A673 (cell line): ENCODE measurements around the gene FBXL7. TPM values are rescaled to one million over a fixed set of nuclear protein-coding genes. Genes with fewer than 3 reads are reported as not detected.

Experiments used
- BruUV-seq: library from RNA; stranded (reverse); fragments of 400-500 nt; replicated peaks from 2 replicates; lab custom pipeline; 2021; lab: Mats Ljungman, UMichigan
- CTCF ChIA-PET: fragments of 300-600 bp; sonication (Branson Sonifier 250); formaldehyde crosslinking; loops from one replicate; lab custom pipeline; 2022; ENCODE audit warnings: antibody characterized with exemption; lab: Charles Lee
- POLR2A ChIA-PET: fragments of 300-600 bp; sonication (Branson Sonifier 250); formaldehyde crosslinking; loops from one replicate; lab custom pipeline; 2022; ENCODE audit warnings: antibody characterized with exemption; ENCODE audit not compliant: low non-redundant PET; lab: Charles Lee
- DNase-seq: peaks from one replicate; pipeline ENCODE4 v3.0.0-alpha.2; 2015; ENCODE audit warnings: low spot score
- H3K27ac ChIP-seq: fragments of 200-600 bp; sonication (generic); 2 replicates; pipeline ENCODE4 v1.5.1; 2016; ENCODE audit warnings: mixed run types, low read depth, mild to moderate bottlenecking, mixed read lengths, antibody characterized with exemption, low read length; ENCODE audit not compliant: poor library complexity, severe bottlenecking
- H3K27me3 ChIP-seq: fragments of 200-600 bp; sonication (generic); replicated peaks from 2 replicates; pipeline ENCODE4 v1.6.1; 2017; ENCODE audit warnings: mixed run types, low read depth, mild to moderate bottlenecking, mixed read lengths, antibody characterized with exemption, low read length; ENCODE audit not compliant: insufficient read depth, poor library complexity
- H3K36me3 ChIP-seq: fragments of 200-600 bp; sonication (generic); 2 replicates; pipeline ENCODE4 v1.6.1; 2016; ENCODE audit warnings: mixed run types, mild to moderate bottlenecking, mixed read lengths, antibody characterized with exemption, low read length; ENCODE audit not compliant: insufficient read depth, poor library complexity, severe bottlenecking
- H3K4me1 ChIP-seq: fragments of 200-600 bp; sonication (generic); 2 replicates; pipeline ENCODE4 v1.6.1; 2017; ENCODE audit warnings: mixed run types, mild to moderate bottlenecking, mixed read lengths, antibody characterized with exemption, low read length; ENCODE audit not compliant: insufficient read depth, poor library complexity, severe bottlenecking
- H3K4me3 ChIP-seq: fragments of 200-600 bp; sonication (generic); 2 replicates; pipeline ENCODE4 v1.5.1; 2016; ENCODE audit warnings: low read depth, mixed run types, mild to moderate bottlenecking, mixed read lengths, low read length; ENCODE audit not compliant: poor library complexity, severe bottlenecking
- H3K9me3 ChIP-seq: fragments of 200-600 bp; sonication (generic); 2 replicates; pipeline ENCODE4 v1.6.1; 2016; ENCODE audit warnings: mixed run types, low read depth, mild to moderate bottlenecking, mixed read lengths, antibody characterized with exemption, low read length; ENCODE audit not compliant: poor library complexity, severe bottlenecking
- CTCF ChIP-seq: fragments of 300-800, 200-600 bp; sonication (generic); conservative IDR thresholded peaks from 2 replicates; pipeline ENCODE4 v1.5.1; 2017; ENCODE audit warnings: low read depth, mild to moderate bottlenecking, antibody characterized with exemption, low read length, moderate library complexity, mixed read lengths
- EZH2 ChIP-seq: fragments of 200-600 bp; sonication (generic); IDR thresholded peaks from 2 replicates; pipeline ENCODE4 v1.6.1; 2017; ENCODE audit warnings: borderline replicate concordance, low read depth, mild to moderate bottlenecking, mixed read lengths, antibody characterized with exemption, low read length; ENCODE audit not compliant: poor library complexity, severe bottlenecking
- intact Hi-C: fragments of 100-400 bp; cut with micrococcal nuclease; formaldehyde crosslinking; loops from one replicate; pipeline ENCODE4 v1.10.0; 2022; ENCODE audit not compliant: unreplicated experiment
- total RNA-seq: library from RNA; stranded (reverse); gene quantifications from 2 replicates; pipeline ENCODE4 v1.2.3, GENCODE V29; 2021

The FBXL7 gene
- total RNA-seq, 1 experiment from 2014 or later, result 5.9 TPM

GRCh38 chr5:15757103-15757502 lies 257.1 kb downstream of the FBXL7 start:
- DNase-seq, result no peak
- intact Hi-C loops, result no loop called here
- Histone ChIP-seq H3K4me3 (no peak overlapping the region), H3K4me1 (no peaks in the 10 kb centered on the region), H3K27me3 (no peaks in the 10 kb centered on the region), H3K36me3 (no peaks in the 10 kb centered on the region), H3K27ac (no peak overlapping the region), H3K9me3 (peaks cover 7% of the 10 kb centered on the region)
- POLR2A ChIA-PET, result no interaction called here
- TF ChIP-seq EZH2 (no peak), CTCF (no peak)
- CTCF ChIA-PET, result no interaction called here
- BruUV-seq, result no TSS peak

- ChIA-PET POLR2A (no interaction called here), CTCF (no interaction called here)
- no peak for DNase-seq
- intact Hi-C loops, result no loop called here
- TF ChIP-seq EZH2 (no peak), CTCF (no peak)
- Histone ChIP-seq H3K9me3 (peaks cover 7% of the 10 kb centered on the region), H3K36me3 (no peaks in the 10 kb centered on the region), H3K4me3 (no peak overlapping the region), H3K4me1 (no peaks in the 10 kb centered on the region), H3K27ac (no peak overlapping the region), H3K27me3 (no peaks in the 10 kb centered on the region)
- no TSS peak for BruUV-seq
Measured at GRCh38 chr5:15757619-15758018, 257.6 kb downstream of the FBXL7 start.

- BruUV-seq, result no TSS peak
- Histone ChIP-seq H3K27me3 (no peaks in the 10 kb centered on the region), H3K36me3 (no peaks in the 10 kb centered on the region), H3K9me3 (no peaks in the 10 kb centered on the region), H3K4me1 (no peaks in the 10 kb centered on the region), H3K27ac (no peak overlapping the region), H3K4me3 (no peak overlapping the region)
- no peak for TF ChIP-seq CTCF
- TF ChIP-seq EZH2, result no peak
- ChIA-PET CTCF (no interaction called here), POLR2A (no interaction called here)
- intact Hi-C loops, result no loop called here
- no peak for DNase-seq
Measured at GRCh38 chr5:15762668-15763067, 262.7 kb downstream of the FBXL7 start.
